Muscle layer of colon (tissue), 2 donors: Measurements from ENCODE around the gene ELP5.

Experiments used
- H3K27ac ChIP-seq: one replicate; pipeline ENCODE4 v1.7.0; 2013; ENCODE audit warnings: low read depth, mild to moderate bottlenecking, low read length, moderate library complexity
- H3K27me3 ChIP-seq, 2 donors: one replicate each; pipeline ENCODE4 v1.7.0; 2013; ENCODE audit warnings: low read length in 2 of 2, mild to moderate bottlenecking in 2 of 2; ENCODE audit not compliant: insufficient read depth in 2 of 2, control insufficient read depth in 1 of 2
- H3K36me3 ChIP-seq: one replicate; pipeline ENCODE4 v1.7.0; 2013; ENCODE audit warnings: mild to moderate bottlenecking, low read length; ENCODE audit not compliant: insufficient read depth
- H3K4me1 ChIP-seq: one replicate; pipeline ENCODE4 v1.7.0; 2013; ENCODE audit warnings: mild to moderate bottlenecking, low read length; ENCODE audit not compliant: insufficient read depth
- H3K4me3 ChIP-seq, 2 donors: one replicate each; pipeline ENCODE4 v1.7.0; 2013; ENCODE audit warnings: low read length in 2 of 2, low read depth in 1 of 2, mild to moderate bottlenecking in 1 of 2, moderate library complexity in 1 of 2
- H3K9ac ChIP-seq: one replicate; pipeline ENCODE4 v1.7.0; 2013; ENCODE audit warnings: low read length
- H3K9me3 ChIP-seq: one replicate; pipeline ENCODE4 v1.7.0; 2013; ENCODE audit warnings: mild to moderate bottlenecking, low read length
- donor health status: abdominal sarcoma.
- donor health status: Adenocarcinoma of cecum.

Gene ELP5

DNA sequence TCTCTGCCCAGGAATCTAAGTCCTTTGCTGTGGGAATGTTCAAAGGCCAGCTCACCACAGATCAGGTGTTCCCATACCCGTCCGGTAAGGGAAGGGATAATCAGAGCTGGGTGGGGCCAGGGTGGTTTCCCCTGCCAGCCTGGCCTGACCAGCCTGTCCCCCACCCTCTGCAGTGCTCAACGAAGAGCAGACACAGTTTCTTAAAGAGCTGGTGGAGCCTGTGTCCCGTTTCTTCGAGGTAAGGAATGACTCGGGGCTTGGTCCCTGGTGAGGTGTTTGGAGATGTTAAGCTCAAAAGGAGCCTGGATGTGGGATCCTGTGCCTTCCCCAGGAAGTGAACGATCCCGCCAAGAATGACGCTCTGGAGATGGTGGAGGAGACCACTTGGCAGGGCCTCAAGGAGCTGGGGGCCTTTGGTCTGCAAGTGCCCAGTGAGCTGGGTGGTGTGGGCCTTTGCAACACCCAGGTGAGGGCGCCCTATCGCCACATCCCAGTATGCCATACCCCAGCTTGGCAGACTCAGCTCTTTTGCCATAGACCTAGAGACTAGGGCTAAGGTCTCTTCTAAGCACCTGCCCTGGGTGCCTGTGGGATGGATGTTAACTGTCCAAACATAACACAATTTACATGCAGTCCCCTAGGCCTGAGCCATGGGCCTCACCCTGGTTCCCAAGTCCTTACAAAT lies 31.3 kb upstream of the ELP5 start:
- Histone ChIP-seq H3K27ac (peak overlapping the region; percentile 95), H3K9me3 (no peaks in the 10 kb centered on the region), H3K27me3 (no peaks in the 10 kb centered on the region), H3K36me3 (peaks cover 35% of the 10 kb centered on the region), H3K4me3 (peak overlapping the region; percentile 84 to 96), H3K9ac (peak overlapping the region; percentile 88), H3K4me1 (peaks cover 43% of the 10 kb centered on the region)

DNA sequence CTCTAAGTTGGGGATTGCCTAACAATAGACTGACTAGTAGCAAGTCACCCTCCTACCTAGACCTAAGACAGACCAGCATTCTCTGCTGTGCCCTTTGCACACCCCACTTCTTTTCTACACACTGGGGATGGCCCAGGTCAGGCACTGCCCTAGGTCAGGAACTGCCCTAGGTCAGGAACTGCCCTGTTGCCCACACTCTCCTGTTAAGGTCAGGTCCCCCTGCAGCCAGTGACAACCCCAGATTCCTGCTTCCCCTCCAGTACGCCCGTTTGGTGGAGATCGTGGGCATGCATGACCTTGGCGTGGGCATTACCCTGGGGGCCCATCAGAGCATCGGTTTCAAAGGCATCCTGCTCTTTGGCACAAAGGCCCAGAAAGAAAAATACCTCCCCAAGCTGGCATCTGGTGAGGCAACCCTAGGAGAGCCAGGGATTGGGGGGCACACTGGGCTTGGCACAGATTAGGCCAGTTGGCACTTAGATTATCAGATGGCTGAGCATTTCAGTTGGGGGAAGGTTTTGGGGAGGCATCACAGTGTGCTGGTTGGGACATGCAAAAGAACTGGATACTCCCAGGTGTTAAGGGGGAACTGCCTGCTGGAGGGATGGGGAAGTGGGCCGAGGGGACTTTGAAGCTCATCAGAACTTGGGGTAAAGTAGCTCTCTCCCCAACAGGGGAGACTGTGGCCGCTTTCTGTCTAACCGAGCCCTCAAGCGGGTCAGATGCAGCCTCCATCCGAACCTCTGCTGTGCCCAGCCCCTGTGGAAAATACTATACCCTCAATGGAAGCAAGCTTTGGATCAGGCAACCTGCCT lies 30.5 kb upstream of the ELP5 start:
- Histone ChIP-seq H3K27me3 (no peaks in the 10 kb centered on the region), H3K9me3 (no peaks in the 10 kb centered on the region), H3K36me3 (peaks cover 43% of the 10 kb centered on the region), H3K9ac (peak overlapping the region; percentile 88), H3K27ac (peak overlapping the region; percentile 95), H3K4me1 (peaks cover 36% of the 10 kb centered on the region), H3K4me3 (peak overlapping the region in 1 of 2 donors; percentile 84)

GRCh38 chr17:7222093-7222971 lies 29.7 kb upstream of the ELP5 start:
- Histone ChIP-seq H3K27ac (no peak overlapping the region), H3K9ac (no peak overlapping the region), H3K36me3 (peaks cover 51% of the 10 kb centered on the region)

DNA sequence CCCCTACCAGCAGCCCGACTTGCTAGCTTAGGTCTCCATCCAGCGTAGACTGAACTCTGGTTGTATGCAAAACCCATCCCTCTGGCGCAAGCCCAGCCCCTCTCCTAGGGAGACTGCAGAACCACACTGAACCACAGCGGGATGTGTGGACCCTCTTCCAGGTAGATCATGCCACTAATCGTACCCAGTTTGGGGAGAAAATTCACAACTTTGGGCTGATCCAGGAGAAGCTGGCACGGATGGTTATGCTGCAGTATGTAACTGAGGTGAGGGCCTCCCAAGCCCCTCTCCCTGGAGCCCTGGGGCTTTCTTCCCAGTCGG lies 29.1 kb upstream of the ELP5 start:
- no peak overlapping the region for H3K27ac ChIP-seq

More at GRCh38 chr17:7222093-7222971, 29.7 kb upstream of the ELP5 start:
- Histone ChIP-seq H3K4me1 (peaks cover 32% of the 10 kb centered on the region), H3K27me3 (no peaks in the 10 kb centered on the region), H3K9me3 (no peaks in the 10 kb centered on the region), H3K4me3 (no peak overlapping the region)

DNA sequence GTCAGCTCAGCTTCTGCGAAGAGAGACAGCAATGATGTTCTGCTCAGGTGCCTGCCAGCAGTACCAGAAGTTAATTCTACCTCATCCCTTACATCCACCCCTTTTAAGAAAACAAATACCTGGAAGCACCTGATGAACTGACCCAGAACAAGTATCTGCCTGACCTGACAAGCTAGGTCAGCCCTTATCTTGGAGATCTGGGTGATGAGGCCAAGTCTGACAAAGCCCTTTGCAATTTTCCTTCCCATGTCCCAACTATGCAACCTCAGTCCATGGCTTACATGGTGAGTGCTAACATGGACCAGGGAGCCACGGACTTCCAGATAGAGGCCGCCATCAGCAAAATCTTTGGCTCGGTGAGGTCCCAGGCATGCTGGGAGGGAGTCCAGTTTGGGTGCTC lies 28.6 kb upstream of the ELP5 start:
- Histone ChIP-seq H3K36me3 (peaks cover 62% of the 10 kb centered on the region), H3K27me3 (no peaks in the 10 kb centered on the region), H3K9me3 (no peaks in the 10 kb centered on the region), H3K4me1 (peaks cover 24% of the 10 kb centered on the region), H3K4me3 (no peak overlapping the region), H3K9ac (no peak overlapping the region), H3K27ac (no peak overlapping the region)

More for the DNA sequence above, 29.1 kb upstream of the ELP5 start:
- H3K27me3 ChIP-seq: no peaks in the 10 kb centered on the region
- H3K4me1 ChIP-seq: peaks cover 29% of the 10 kb centered on the region
- no peak overlapping the region for H3K4me3 ChIP-seq
- no peak overlapping the region for H3K9ac ChIP-seq
- no peaks in the 10 kb centered on the region for H3K9me3 ChIP-seq
- H3K36me3 ChIP-seq: peaks cover 57% of the 10 kb centered on the region

DNA sequence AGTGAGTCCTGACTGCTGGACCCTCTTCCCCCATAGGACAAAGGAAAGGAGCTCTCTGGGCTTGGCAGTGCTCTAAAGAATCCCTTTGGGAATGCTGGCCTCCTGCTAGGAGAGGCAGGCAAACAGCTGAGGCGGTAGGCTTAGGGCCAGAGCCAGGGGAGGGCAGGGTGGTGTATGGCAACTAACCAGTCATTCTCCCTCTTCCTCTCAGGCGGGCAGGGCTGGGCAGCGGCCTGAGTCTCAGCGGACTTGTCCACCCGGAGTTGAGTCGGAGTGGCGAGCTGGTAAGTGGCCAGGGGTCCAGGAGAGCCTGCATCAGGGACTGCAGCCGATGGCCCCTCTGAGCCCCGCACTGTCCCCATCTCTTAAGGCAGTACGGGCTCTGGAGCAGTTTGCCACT lies 27.9 kb upstream of the ELP5 start:
- no peak overlapping the region for H3K4me3 ChIP-seq
- H3K27me3 ChIP-seq: no peaks in the 10 kb centered on the region
- peaks cover 19% of the 10 kb centered on the region for H3K4me1 ChIP-seq
- H3K27ac ChIP-seq: no peak overlapping the region
- peaks cover 69% of the 10 kb centered on the region for H3K36me3 ChIP-seq
- H3K9ac ChIP-seq: no peak overlapping the region
- no peaks in the 10 kb centered on the region for H3K9me3 ChIP-seq

DNA sequence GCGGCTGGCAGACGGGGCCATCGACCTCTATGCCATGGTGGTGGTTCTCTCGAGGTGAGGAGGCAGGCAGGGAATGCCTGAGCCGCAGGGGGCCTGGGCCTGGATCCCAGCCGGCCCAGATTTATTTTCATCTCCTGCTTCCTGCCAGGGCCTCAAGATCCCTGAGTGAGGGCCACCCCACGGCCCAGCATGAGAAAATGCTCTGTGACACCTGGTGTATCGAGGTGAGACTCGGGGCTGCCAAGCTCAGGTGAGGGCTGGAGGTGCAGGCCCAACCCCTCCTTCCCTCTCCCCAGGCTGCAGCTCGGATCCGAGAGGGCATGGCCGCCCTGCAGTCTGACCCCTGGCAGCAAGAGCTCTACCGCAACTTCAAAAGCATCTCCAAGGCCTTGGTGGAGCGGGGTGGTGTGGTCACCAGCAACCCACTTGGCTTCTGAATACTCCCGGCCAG lies 27.3 kb upstream of the ELP5 start:
- no peak overlapping the region for H3K27ac ChIP-seq
- peaks cover 14% of the 10 kb centered on the region for H3K4me1 ChIP-seq
- no peak overlapping the region for H3K9ac ChIP-seq
- H3K4me3 ChIP-seq: no peak overlapping the region
- H3K27me3 ChIP-seq: no peaks in the 10 kb centered on the region
- peaks cover 75% of the 10 kb centered on the region for H3K36me3 ChIP-seq
- no peaks in the 10 kb centered on the region for H3K9me3 ChIP-seq

DNA sequence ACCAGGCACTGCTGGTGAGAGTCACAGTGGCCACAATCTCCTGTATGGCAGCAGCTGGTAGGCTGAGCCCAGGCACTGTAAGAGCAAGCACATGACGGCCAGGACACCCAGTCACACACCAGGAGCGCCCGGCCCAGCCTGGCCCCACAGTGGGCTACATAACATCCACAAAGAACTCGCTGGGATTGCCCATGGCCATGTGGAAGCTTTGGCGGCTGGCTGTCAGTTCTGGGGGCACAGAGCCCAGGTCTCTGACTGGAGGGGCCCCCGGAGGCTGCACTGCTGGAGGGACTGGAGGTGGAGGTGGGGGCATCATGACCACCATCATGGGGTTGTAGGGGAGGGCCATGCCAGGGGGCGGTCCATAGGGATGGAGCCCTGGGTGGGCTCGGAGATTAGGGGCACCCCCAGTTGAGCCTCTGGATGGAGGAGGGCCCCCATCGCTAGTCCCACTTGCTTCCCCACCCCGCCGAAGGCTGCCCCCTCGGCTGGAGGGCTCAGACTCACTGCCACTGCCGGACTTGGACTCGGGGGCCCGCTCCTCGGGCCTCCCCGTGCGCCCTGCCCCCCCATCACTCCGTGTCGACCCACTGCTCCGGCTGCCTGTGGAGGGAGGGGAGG lies 26.2 kb upstream of the ELP5 start:
- no peaks in the 10 kb centered on the region for H3K27me3 ChIP-seq
- no peak overlapping the region for H3K9ac ChIP-seq
- H3K4me1 ChIP-seq: peaks cover 8% of the 10 kb centered on the region
- H3K4me3 ChIP-seq: no peak overlapping the region
- H3K27ac ChIP-seq: no peak overlapping the region
- H3K9me3 ChIP-seq: no peaks in the 10 kb centered on the region
- peaks cover 86% of the 10 kb centered on the region for H3K36me3 ChIP-seq

DNA sequence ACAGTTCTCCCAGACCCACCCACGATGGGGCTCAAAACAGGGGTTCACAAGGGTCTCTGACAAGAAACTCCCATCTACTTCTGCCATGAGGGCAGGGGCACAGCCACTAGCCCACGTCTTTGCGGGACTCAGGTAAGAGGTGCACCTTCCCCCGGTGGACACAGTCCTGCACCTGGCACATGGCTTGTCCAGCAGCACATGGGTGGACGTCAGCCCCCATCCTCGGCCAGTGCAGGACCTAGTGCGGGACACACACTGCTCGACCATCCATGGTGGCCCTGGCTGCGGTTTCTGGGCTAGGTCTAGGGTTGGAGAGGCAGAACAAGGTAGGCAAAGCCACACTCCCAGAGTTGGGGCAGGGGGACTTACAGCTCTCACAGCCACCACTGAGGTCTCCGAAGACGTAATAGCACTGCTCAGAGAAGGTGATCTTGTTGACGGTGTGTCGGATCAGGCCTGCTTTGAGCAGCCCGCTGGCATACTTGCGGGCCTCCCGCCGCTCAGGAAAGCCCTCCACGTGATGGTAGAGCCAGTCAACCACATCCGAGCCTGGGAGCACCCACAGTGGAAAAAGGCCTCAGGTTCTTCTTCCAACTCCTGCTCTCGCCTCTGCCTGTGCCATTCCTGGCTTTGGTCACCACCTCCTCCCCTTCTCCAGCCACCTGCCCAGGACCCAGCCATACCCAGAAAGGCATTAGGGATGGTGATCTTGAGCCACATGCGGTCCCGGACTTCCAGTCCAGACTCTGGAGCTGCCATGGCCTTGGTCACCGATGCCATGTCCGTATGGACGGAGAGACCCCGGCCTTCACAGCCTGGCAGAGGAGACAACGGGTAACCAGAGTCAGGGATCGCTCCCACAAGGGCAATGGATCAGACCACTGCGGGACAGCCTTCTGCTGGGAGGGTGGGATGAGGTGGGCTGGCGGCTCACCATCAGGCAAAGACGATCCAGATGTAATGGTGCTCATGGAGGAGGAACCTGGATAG lies 25.0 kb upstream of the ELP5 start:
- H3K36me3 ChIP-seq: peaks cover 77% of the 10 kb centered on the region
- H3K9me3 ChIP-seq: no peaks in the 10 kb centered on the region
- H3K4me3 ChIP-seq: no peak overlapping the region
- no peak overlapping the region for H3K9ac ChIP-seq
- H3K27ac ChIP-seq: no peak overlapping the region
- H3K27me3 ChIP-seq: no peaks in the 10 kb centered on the region
- peaks cover 5% of the 10 kb centered on the region for H3K4me1 ChIP-seq

GRCh38 chr17:7228920-7229319 lies 23.1 kb upstream of the ELP5 start:
- Histone ChIP-seq H3K4me1 (peaks cover 19% of the 10 kb centered on the region), H3K27ac (no peak overlapping the region), H3K9me3 (no peaks in the 10 kb centered on the region), H3K36me3 (peaks cover 60% of the 10 kb centered on the region), H3K9ac (no peak overlapping the region), H3K27me3 (no peaks in the 10 kb centered on the region), H3K4me3 (no peak overlapping the region)
